ENCODE measurements around the gene CLEC3B.
"Not testable (repeated sequence)": the region's sequence is repeated elsewhere in the genome, so short reads cannot be mapped to it uniquely, and the experiment has no call there.

Gene CLEC3B

DNA sequence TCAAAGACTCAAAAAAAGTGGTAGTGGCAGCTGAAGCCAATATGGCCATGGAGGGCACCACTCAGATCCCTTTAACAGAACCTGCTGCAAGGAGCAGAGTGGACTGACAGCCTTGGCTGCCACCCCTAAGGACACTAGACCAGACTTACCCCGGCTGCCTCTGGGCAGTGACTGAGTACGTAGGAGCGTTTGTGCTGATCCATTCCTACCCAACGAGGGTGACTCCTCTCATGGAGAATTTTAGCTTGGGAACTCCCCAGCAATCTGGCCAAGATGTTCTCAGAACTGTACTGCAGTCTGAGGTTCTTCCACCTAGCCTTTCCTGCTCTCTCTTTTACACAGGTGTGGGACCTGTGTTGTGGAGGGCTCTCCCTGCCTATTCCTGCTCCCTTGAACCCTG is 22.1 kb downstream of the CLEC3B start:
- DNase-seq (ENCODE audit: insufficient read length, low spot score) (no peak), FAIRE-seq (no peak)
- TF ChIP-seq, protein P1, sequence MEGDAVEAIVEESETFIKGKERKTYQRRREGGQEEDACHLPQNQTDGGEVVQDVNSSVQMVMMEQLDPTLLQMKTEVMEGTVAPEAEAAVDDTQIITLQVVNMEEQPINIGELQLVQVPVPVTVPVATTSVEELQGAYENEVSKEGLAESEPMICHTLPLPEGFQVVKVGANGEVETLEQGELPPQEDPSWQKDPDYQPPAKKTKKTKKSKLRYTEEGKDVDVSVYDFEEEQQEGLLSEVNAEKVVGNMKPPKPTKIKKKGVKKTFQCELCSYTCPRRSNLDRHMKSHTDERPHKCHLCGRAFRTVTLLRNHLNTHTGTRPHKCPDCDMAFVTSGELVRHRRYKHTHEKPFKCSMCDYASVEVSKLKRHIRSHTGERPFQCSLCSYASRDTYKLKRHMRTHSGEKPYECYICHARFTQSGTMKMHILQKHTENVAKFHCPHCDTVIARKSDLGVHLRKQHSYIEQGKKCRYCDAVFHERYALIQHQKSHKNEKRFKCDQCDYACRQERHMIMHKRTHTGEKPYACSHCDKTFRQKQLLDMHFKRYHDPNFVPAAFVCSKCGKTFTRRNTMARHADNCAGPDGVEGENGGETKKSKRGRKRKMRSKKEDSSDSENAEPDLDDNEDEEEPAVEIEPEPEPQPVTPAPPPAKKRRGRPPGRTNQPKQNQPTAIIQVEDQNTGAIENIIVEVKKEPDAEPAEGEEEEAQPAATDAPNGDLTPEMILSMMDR (IDR thresholded peaks at IDR 0.05; ENCODE audit: insufficient read depth, missing control alignments), result no peak

DNA sequence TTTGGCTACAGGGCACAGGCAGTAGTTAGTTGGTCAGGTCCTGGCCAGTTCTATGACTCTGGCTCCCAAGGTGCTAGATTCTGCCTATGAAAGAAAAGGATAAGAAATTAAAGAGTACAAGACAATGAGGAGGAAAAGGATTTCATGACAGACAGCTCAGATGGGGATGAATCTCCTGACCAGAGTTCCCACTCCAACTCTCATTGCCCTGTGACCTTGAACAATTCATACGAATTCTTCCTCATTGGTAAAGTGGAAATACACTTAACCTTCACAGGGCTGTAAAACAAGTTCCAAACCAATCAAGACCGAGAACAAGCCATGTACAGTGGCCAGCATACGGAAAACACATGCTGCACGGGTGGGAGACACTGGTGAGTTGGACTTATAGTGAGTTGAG is 23.7 kb downstream of the CLEC3B start:
- DNase-seq (ENCODE audit: insufficient read length, low spot score) (no peak), FAIRE-seq (no peak)
- TF ChIP-seq, protein P1 (IDR thresholded peaks at IDR 0.05; ENCODE audit: insufficient read depth, missing control alignments), result no peak

DNA sequence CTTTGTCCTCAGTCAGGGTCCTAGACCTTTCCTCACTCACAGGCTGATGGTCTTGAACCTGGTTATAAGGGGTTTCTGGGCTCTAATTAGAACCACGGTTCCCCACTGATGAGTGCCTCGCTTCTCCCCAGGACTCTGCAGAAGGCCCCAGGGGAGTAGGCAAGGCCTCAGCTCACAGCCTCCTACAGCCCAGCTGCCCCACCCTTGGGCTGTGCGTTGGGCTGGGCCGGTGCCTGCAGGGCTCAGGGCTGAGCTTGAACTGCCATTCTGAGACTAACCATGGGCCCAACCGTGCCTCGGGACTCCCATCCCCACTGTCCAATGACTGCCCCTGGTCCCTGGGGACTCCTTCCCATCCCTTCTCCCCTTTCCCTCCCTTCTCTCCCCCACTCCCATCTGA is 25.6 kb downstream of the CLEC3B start:
- FAIRE-seq, result no peak

DNA sequence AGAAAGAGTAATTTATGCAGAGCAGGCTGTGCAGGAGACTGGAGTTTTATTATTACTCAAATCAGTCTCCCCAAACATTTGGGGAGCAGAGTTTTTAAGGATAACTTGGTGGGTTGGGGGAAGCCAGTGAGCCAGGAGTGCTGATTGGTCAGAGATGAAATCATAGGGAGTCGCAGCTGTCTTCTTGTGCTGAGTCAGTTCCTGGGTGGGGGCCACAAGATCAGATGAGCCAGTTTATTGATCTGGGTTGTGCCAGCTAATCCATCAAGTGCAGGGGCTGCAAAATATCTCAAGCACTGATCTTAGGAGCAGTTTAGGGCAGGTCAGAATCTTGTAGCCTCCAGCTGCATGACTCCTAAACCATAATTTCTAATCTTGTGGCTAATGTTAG is 27.7 kb downstream of the CLEC3B start:
- FAIRE-seq; DNase-seq (ENCODE audit: insufficient read length, low spot score): not testable (repeated sequence)

More for the DNA sequence above, 25.6 kb downstream of the CLEC3B start:
- DNase-seq (ENCODE audit: insufficient read length, low spot score), result no peak
- TF ChIP-seq, protein P1 (IDR thresholded peaks at IDR 0.05; ENCODE audit: insufficient read depth, missing control alignments), result no peak

DNA sequence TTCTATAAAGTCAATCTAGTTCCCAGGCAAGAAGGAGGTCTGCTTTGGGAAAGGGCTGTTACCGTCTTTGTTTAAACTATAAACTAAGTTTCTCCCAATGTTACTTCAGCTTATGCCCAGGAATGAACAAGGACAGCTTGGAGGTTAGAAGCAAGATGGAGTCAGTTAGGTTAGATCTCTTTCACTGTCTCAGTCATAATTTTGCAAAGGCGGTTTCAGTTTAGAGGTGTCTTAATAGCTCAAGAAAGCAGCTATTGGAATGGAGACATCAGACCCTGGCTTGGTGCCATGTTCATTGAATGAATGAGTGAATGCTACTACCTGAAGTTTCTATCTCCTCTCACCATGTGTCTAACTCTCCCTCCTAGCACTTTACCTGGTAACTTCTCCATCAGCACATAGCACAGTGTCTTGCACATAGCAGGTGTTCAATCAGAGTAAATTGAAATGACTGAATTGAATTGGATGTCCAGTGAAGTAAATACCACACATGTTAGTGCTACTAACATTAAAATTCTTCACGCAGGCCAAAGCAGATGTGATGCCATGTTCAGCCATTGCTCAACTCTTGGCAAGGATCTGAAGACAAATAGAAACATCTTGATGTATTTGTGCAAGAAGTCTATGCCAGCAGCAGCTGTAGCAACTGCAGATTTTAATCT is 28.2 kb downstream of the CLEC3B start:
- DNase-seq (ENCODE audit: insufficient read length, low spot score) (no peak), FAIRE-seq (no peak)
- TF ChIP-seq, protein P1 (IDR thresholded peaks at IDR 0.05; ENCODE audit: insufficient read depth, missing control alignments), result no peak

DNA sequence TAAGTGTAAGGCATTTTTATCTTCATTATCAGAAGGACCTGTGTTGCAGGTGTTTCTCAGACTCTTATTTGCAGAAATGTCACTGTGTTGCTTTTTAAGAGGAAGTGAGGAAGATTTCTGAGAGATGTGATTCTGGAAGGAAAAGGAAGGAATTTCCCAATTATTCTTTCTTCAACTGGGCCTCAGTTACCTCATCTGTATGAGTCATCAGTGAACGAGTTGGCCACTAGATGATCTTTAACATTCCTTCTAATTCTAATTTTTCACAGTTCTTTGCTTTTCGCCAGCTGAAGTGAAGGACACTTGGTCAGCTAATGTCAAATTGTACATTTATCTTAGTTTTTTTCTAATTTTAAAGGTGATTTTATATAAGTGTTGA is 28.9 kb downstream of the CLEC3B start:
- no peak for FAIRE-seq
- DNase-seq (ENCODE audit: insufficient read length, low spot score), result no peak
- TF ChIP-seq, protein P1 (IDR thresholded peaks at IDR 0.05; ENCODE audit: insufficient read depth, missing control alignments), result no peak

DNA sequence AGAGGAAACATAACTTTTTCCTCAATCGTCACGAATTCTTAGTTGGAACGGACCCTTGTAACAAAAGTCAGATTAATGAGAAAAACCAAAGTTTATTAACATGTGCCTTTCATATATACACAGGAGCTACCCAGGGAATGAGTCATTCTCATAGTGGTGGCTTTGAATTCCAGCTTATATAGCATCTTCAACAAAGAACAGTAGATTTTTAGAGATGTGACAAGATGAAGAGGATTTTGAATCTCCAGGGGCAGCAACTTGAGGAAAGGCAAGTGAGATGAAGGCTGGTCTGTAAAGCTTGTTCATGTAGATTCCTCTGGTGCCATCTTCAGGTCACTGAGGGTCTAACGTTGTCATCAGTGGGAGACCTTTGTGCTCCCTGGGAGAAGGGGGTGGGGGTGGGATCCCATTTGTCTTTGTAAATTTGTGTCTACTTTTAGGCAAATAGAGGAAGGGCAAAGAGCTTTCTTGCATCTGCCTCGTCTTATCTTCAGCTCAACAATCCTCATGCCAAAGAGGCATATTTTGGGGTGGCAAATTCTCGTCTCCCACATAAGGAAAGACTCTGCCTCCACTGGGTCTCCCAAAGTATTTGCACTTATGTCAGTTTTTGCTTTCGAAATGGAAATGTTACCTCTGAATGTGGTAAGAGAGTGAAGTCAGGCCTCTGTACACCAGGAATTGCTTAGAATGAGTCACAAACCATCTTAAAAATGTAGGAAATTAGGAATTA is 29.5 kb downstream of the CLEC3B start:
- TF ChIP-seq, protein P1 (IDR thresholded peaks at IDR 0.05; ENCODE audit: insufficient read depth, missing control alignments), result peak; percentile 38
- DNase-seq (ENCODE audit: insufficient read length, low spot score) (no peak), FAIRE-seq (no peak)
